SK-N-SH (cell line): ENCODE results near the gene PRG3. TPM values are rescaled to one million over a fixed set of nuclear protein-coding genes. Genes with fewer than 3 reads are reported as not detected.

Source experiments
- CTCF ChIA-PET: fragments of 300-600, 350-600 bp; formaldehyde crosslinking; extraction: SDS; loops from one replicate; lab custom pipeline; 2021; lab: Yijun Ruan, JAX
- POLR2A ChIA-PET: fragments of 350-600 bp; sonication (Branson Sonifier 250); formaldehyde crosslinking; extraction: SDS; loops from one replicate; lab custom pipeline; 2020; ENCODE audit warnings: antibody characterized with exemption, inconsistent platforms; lab: Yijun Ruan, JAX
- DNase-seq: peaks from one replicate; pipeline ENCODE4 v3.0.0; 2012
- H2AFZ ChIP-seq: fragments of 200-600 bp; sonication (generic); 2 replicates; pipeline ENCODE4 v1.8.1; 2016; ENCODE audit warnings: antibody characterized with exemption, mild to moderate bottlenecking, low read depth
- H3F3A ChIP-seq: fragments of 200-600 bp; sonication (generic); replicated peaks from 2 replicates; pipeline ENCODE3; 2016; ENCODE audit warnings: antibody characterized with exemption, mild to moderate bottlenecking; ENCODE audit not compliant: insufficient read depth
- H3K27ac ChIP-seq, 2 experiments: fragments of 200-500 bp in 1 of 2; fragments of 200-600 bp in 1 of 2; sonication (Bioruptor generic) in 1 of 2; sonication (generic), shearing (Covaris generic) in 1 of 2; 2 replicates each; pipeline versions ENCODE4 v1.5.1 to v1.6.1; 2014 to 2016; ENCODE audit warnings: low read depth in 2 of 2, inconsistent platforms in 1 of 2, low read length in 1 of 2, mild to moderate bottlenecking in 1 of 2, mixed read lengths in 1 of 2
- H3K27me3 ChIP-seq: fragments of 200-600 bp; sonication (generic), shearing (Covaris generic); 2 replicates; pipeline ENCODE4 v1.6.1; 2016; ENCODE audit warnings: mixed run types; ENCODE audit not compliant: insufficient read depth
- H3K36me3 ChIP-seq, 2 experiments: fragments of 200-500 bp in 1 of 2; fragments of 200-600 bp in 1 of 2; sonication (Bioruptor generic) in 1 of 2; sonication (generic) in 1 of 2; replicated peaks in 1 of 2; 2 replicates each; pipeline versions ENCODE3 to v1.5.1; 2014 to 2016; ENCODE audit warnings: low read length in 1 of 2, mild to moderate bottlenecking in 1 of 2; ENCODE audit not compliant: insufficient read depth in 2 of 2, control insufficient read depth in 1 of 2
- H3K4me1 ChIP-seq, 2 experiments: fragments of 200-500 bp in 1 of 2; fragments of 200-600 bp in 1 of 2; sonication (Bioruptor generic) in 1 of 2; sonication (generic), shearing (Covaris generic) in 1 of 2; 2 replicates each; pipeline versions ENCODE4 v1.5.1 to v1.6.1; 2014 to 2016; ENCODE audit warnings: low read depth in 1 of 2, low read length in 1 of 2, mixed run types in 1 of 2; ENCODE audit not compliant: insufficient read depth in 2 of 2, control insufficient read depth in 1 of 2
- H3K4me2 ChIP-seq: fragments of 200-600 bp; sonication (generic), shearing (Covaris generic); 2 replicates; pipeline ENCODE4 v1.6.1; 2017; ENCODE audit warnings: mixed run types
- H3K4me3 ChIP-seq, 2 experiments: fragments of 200-500 bp in 1 of 2; fragments of 200-600 bp in 1 of 2; sonication (Bioruptor generic) in 1 of 2; sonication (generic), shearing (Covaris generic) in 1 of 2; 2 replicates each; pipeline versions ENCODE4 v1.5.1 to v1.8.1; 2014 to 2016; ENCODE audit warnings: low read depth in 2 of 2, inconsistent platforms in 1 of 2, low read length in 1 of 2, mild to moderate bottlenecking in 1 of 2, mixed read lengths in 1 of 2, moderate library complexity in 1 of 2
- H3K79me2 ChIP-seq: fragments of 200-600 bp; sonication (generic); 2 replicates; pipeline ENCODE4 v1.8.1; 2017; ENCODE audit warnings: mild to moderate bottlenecking; ENCODE audit not compliant: insufficient read depth
- H3K9ac ChIP-seq: fragments of 200-600 bp; sonication (generic); 2 replicates; pipeline ENCODE4 v1.6.1; 2017; ENCODE audit warnings: mixed run types
- H3K9me2 ChIP-seq: fragments of 200-600 bp; sonication (generic); 2 replicates; pipeline ENCODE4 v1.6.1; 2017; ENCODE audit warnings: mixed run types
- H3K9me3 ChIP-seq: fragments of 200-600 bp; sonication (generic); 2 replicates; pipeline ENCODE4 v1.6.1; 2017; ENCODE audit warnings: mixed run types, mild to moderate bottlenecking, moderate library complexity
- H4K20me1 ChIP-seq: fragments of 200-600 bp; sonication (generic); 2 replicates; pipeline ENCODE4 v1.6.1; 2017; ENCODE audit warnings: mild to moderate bottlenecking, mixed run types; ENCODE audit not compliant: insufficient read depth
- CTCF ChIP-seq: fragments of 200-600 bp; sonication (generic); IDR thresholded peaks from 2 replicates; pipeline ENCODE4 v1.6.1; 2017; ENCODE audit warnings: antibody characterized with exemption, mild to moderate bottlenecking, moderate library complexity
- ELF1 ChIP-seq: IDR thresholded peaks from 2 replicates; pipeline ENCODE4 v1.4.0; 2012
- EP300 ChIP-seq, 2 experiments: IDR thresholded peaks; 2 replicates each; pipeline versions ENCODE4 v1.4.0 to v1.6.1; 2012; ENCODE audit warnings: borderline replicate concordance in 1 of 2, low read depth in 1 of 2, low read length in 1 of 2
- EZH2phosphoT487 ChIP-seq: fragments of 200-600 bp; sonication (generic); IDR thresholded peaks from 2 replicates; pipeline ENCODE4 v1.6.1; 2017; ENCODE audit warnings: low read depth, mixed run types, mild to moderate bottlenecking, antibody characterized with exemption, moderate library complexity, borderline replicate concordance
- FOSL2 ChIP-seq: IDR thresholded peaks from 2 replicates; pipeline ENCODE4 v1.4.0; 2012; ENCODE audit warnings: low read depth, mild to moderate bottlenecking, moderate library complexity, borderline replicate concordance
- FOXJ3 ChIP-seq: sonication (generic); formaldehyde crosslinking; IDR thresholded peaks from 2 replicates; pipeline ENCODE4 v1.5.1; 2020; ENCODE audit warnings: mild to moderate bottlenecking, missing genetic modification reagents
- FOXM1 ChIP-seq: IDR thresholded peaks from 2 replicates; pipeline ENCODE4 v1.4.0; 2012; ENCODE audit warnings: low read depth, mild to moderate bottlenecking
- GABPA ChIP-seq: IDR thresholded peaks from 2 replicates; pipeline ENCODE4 v1.4.0; 2012; ENCODE audit warnings: low read depth, mild to moderate bottlenecking
- GATA2 ChIP-seq: sonication (generic); formaldehyde crosslinking; IDR thresholded peaks from 2 replicates; pipeline ENCODE4 v1.5.0; 2020; ENCODE audit warnings: mild to moderate bottlenecking, missing genetic modification reagents
- JUND ChIP-seq: IDR thresholded peaks from 2 replicates; pipeline ENCODE4 v1.4.0; 2012
- MEF2A ChIP-seq: IDR thresholded peaks from 2 replicates; pipeline ENCODE4 v1.4.0; 2012; ENCODE audit warnings: low read depth, borderline replicate concordance
- MXI1 ChIP-seq: IDR thresholded peaks from 2 replicates; pipeline ENCODE4 v1.6.1; 2012; ENCODE audit warnings: mild to moderate bottlenecking, low read depth, low read length, improper control_type of control experiment
- NFIC ChIP-seq: IDR thresholded peaks from 2 replicates; pipeline ENCODE4 v1.4.0; 2012; ENCODE audit warnings: borderline replicate concordance
- PBX3 ChIP-seq: IDR thresholded peaks from 2 replicates; pipeline ENCODE4; 2012
- POLR2AphosphoS5 ChIP-seq: IDR thresholded peaks from 2 replicates; pipeline ENCODE4 v1.6.1; 2012; ENCODE audit warnings: low read depth, low read length
- RAD21 ChIP-seq: IDR thresholded peaks from 2 replicates; pipeline ENCODE4 v1.6.1; 2012; ENCODE audit warnings: mild to moderate bottlenecking, low read length
- RCOR1 ChIP-seq: fragments of 150-350 bp; IDR thresholded peaks from 2 replicates; pipeline ENCODE4 v1.6.1; 2017; ENCODE audit warnings: antibody characterized with exemption, low read length
- RXRA ChIP-seq: IDR thresholded peaks from 2 replicates; pipeline ENCODE4 v1.4.0; 2012; ENCODE audit warnings: low read depth, mild to moderate bottlenecking, borderline replicate concordance
- TAF1 ChIP-seq: IDR thresholded peaks from 2 replicates; pipeline ENCODE4 v1.6.1; 2012; ENCODE audit warnings: low read depth, mild to moderate bottlenecking, low read length, moderate library complexity, borderline replicate concordance
- TCF12 ChIP-seq: IDR thresholded peaks from 2 replicates; pipeline ENCODE4 v1.4.0; 2012
- USF2 ChIP-seq: fragments of 150-350 bp; IDR thresholded peaks from 2 replicates; pipeline ENCODE4 v1.6.1; 2017; ENCODE audit warnings: antibody characterized with exemption, low read length, low read depth, borderline replicate concordance
- ZBTB33 ChIP-seq: IDR thresholded peaks from 2 replicates; pipeline ENCODE4 v1.4.0; 2012; ENCODE audit warnings: low read depth, borderline replicate concordance
- WGBS: methylation state at CpG from one replicate; pipeline ENCODE4 v1.1.6; 2017; ENCODE audit warnings: low lambda C conversion rate; 5-methylcytosine and 5-hydroxymethylcytosine counted together
- polyA plus RNA-seq, 3 experiments: library from polyadenylated mRNA; depleted of rRNA; stranded (reverse); fragments of >200 nt; gene quantifications; 2 replicates each; pipeline ENCODE4 v1.2.3, GENCODE V29; 2012

PRG3 gene
- polyA plus RNA-seq, 1 of the 3 experiments (the other 2 are of a cell fraction), result not detected

- H3K9ac ChIP-seq, result no peak overlapping the region
- no peaks in the 10 kb centered on the region for H3K27me3 ChIP-seq
- H3K27ac ChIP-seq, result no peak overlapping the region
- H3K79me2 ChIP-seq, result no peaks in the 10 kb centered on the region
- ChIA-PET CTCF (interaction anchor here (2.0 kb wide), 1 partner anchor 41 kb away, joined by 9 read pairs; no protein-coding TSS in a partner anchor), POLR2A (no interaction called here)
- H3K9me2 ChIP-seq, result no peaks in the 10 kb centered on the region
- WGBS, result 78% methylated on average over 3 of the region's 3 CpGs
- H3K4me1 ChIP-seq, result no peaks in the 10 kb centered on the region
- H3F3A ChIP-seq, result no peaks in the 10 kb centered on the region
- no peaks in the 10 kb centered on the region for H3K9me3 ChIP-seq
- H2AFZ ChIP-seq, result no peak overlapping the region
- H4K20me1 ChIP-seq, result no peaks in the 10 kb centered on the region
- H3K36me3 ChIP-seq, result no peaks in the 10 kb centered on the region
- H3K4me3 ChIP-seq, result no peak overlapping the region
- no peak for TF ChIP-seq FOXJ3 (CRISPR knock-in tag)
- no peak for TF ChIP-seq FOSL2
- no peak for TF ChIP-seq TAF1
- no peak for TF ChIP-seq RCOR1
- TF ChIP-seq EP300 (IDR thresholded peaks at IDR 0.05; ENCODE audit: borderline replicate concordance in 1 of 2, low read depth in 1 of 2, low read length in 1 of 2), result no peak
- no peak for TF ChIP-seq GATA2 (CRISPR knock-in tag)
- no peak for TF ChIP-seq JUND
- no peak for TF ChIP-seq CTCF
- no peak for TF ChIP-seq GABPA
- no peak for TF ChIP-seq MXI1
- TF ChIP-seq NFIC, result no peak
- TF ChIP-seq EZH2phosphoT487, result no peak
- TF ChIP-seq FOXM1, result no peak
- DNase-seq, result no peak
- H3K4me2 ChIP-seq, result no peak overlapping the region
Observed at GRCh38 chr11:57416436-57416835, 35.5 kb upstream of the PRG3 start.

- WGBS, result 73% methylated on average over 11 of the region's 11 CpGs
- Histone ChIP-seq H3F3A (no peaks in the 10 kb centered on the region), H3K4me2 (no peak overlapping the region), H3K4me3 (no peak overlapping the region), H3K79me2 (no peaks in the 10 kb centered on the region), H3K4me1 (no peaks in the 10 kb centered on the region), H3K27me3 (no peaks in the 10 kb centered on the region), H3K36me3 (no peaks in the 10 kb centered on the region), H2AFZ (no peak overlapping the region), H3K9ac (no peak overlapping the region), H3K9me3 (no peaks in the 10 kb centered on the region), H4K20me1 (no peaks in the 10 kb centered on the region), H3K27ac (no peak overlapping the region), H3K9me2 (no peaks in the 10 kb centered on the region)
- ChIA-PET CTCF (no interaction called here), POLR2A (no interaction called here)
- no peak for DNase-seq
- no peak for TF ChIP-seq NFIC
- TF ChIP-seq FOXJ3 (CRISPR knock-in tag), result no peak
- TF ChIP-seq RAD21, result no peak
- TF ChIP-seq MXI1, result no peak
- no peak for TF ChIP-seq POLR2AphosphoS5
- no peak for TF ChIP-seq PBX3
- no peak for TF ChIP-seq MEF2A
- TF ChIP-seq USF2, result no peak
- no peak for TF ChIP-seq ELF1
- TF ChIP-seq TCF12, result no peak
- TF ChIP-seq ZBTB33, result no peak
- TF ChIP-seq FOSL2, result no peak
- no peak for TF ChIP-seq RXRA
Observed at GRCh38 chr11:57414612-57415212, 33.8 kb upstream of the PRG3 start.
